HG02763 (cell line): ENCODE data around the gene HNRNPH3.
"Not testable (repeated sequence)": the region's sequence is repeated elsewhere in the genome, so short reads cannot be mapped to it uniquely, and the experiment has no call there.

Source experiments
- ATAC-seq: cut with Tn5 transposase; IDR thresholded peaks from one replicate; pipeline ENCODE4 v1.9.1; 2021; ENCODE audit warnings: mild to moderate bottlenecking, moderate library complexity; ENCODE audit not compliant: unreplicated experiment

Gene HNRNPH3

GRCh38 chr10:68331455-68332258 is at the start of gene HNRNPH3:
HNRNPH3 (plus strand) TSS chr10:68332064; CDS start chr10:68337222, 5,158 bp downstream.
- peak; percentile 83 for ATAC-seq

GRCh38 chr10:68284062-68285001 is 47.5 kb upstream of the HNRNPH3 start:
- ATAC-seq, result no peak

GRCh38 chr10:68288717-68289116 is 43.1 kb upstream of the HNRNPH3 start:
- no peak for ATAC-seq

- no peak for ATAC-seq
These were observed 41.1 kb upstream of the HNRNPH3 start for GRCh38 chr10:68290736-68291135.

GRCh38 chr10:68296843-68297663 is 34.8 kb upstream of the HNRNPH3 start:
- no peak for ATAC-seq

GRCh38 chr10:68301301-68301700 is 30.6 kb upstream of the HNRNPH3 start:
- ATAC-seq, result no peak

GRCh38 chr10:68301790-68302502 is 29.9 kb upstream of the HNRNPH3 start:
- ATAC-seq, result peak; percentile 64

GRCh38 chr10:68302503-68302823 is 29.4 kb upstream of the HNRNPH3 start:
- no peak for ATAC-seq

GRCh38 chr10:68302871-68303270 is 29.0 kb upstream of the HNRNPH3 start:
- ATAC-seq, result no peak

- ATAC-seq, result no peak
These were observed 27.9 kb upstream of the HNRNPH3 start for GRCh38 chr10:68303849-68304412.

GRCh38 chr10:68305854-68306253 is 26.0 kb upstream of the HNRNPH3 start:
- ATAC-seq, result no peak

GRCh38 chr10:68310531-68310930 is 21.3 kb upstream of the HNRNPH3 start:
- ATAC-seq, result no peak

- not testable (repeated sequence) for ATAC-seq
These were observed 16.9 kb upstream of the HNRNPH3 start for GRCh38 chr10:68314930-68315329.

GRCh38 chr10:68315582-68315981 is 16.3 kb upstream of the HNRNPH3 start:
- no peak for ATAC-seq

GRCh38 chr10:68318331-68319059 is 13.4 kb upstream of the HNRNPH3 start:
- no peak for ATAC-seq

- ATAC-seq, result not testable (repeated sequence)
These were observed 7.5 kb upstream of the HNRNPH3 start for GRCh38 chr10:68324396-68324795.

GRCh38 chr10:68327889-68328786 is 3.7 kb upstream of the HNRNPH3 start:
- no peak for ATAC-seq

- ATAC-seq, result no peak
These were observed 2.4 kb upstream of the HNRNPH3 start for GRCh38 chr10:68329506-68329861.
